ENCODE results near the gene MRPS18C. TPM values are rescaled to one million over a fixed set of nuclear protein-coding genes. Genes with fewer than 3 reads are reported as not detected.

MRPS18C gene
- total RNA-seq, 1 experiment from 2014 or later, result 85.4 TPM

- Histone ChIP-seq H3K23ac (ENCODE audit: insufficient read length, low read depth, low read length) (no peak overlapping the region), H3K27me3 (ENCODE audit: insufficient read depth, low read length) (no peaks in the 10 kb centered on the region), H4K8ac (replicated peaks; ENCODE audit: insufficient read length, low read depth, low read length) (no peak overlapping the region), H4K20me1 (ENCODE audit: control insufficient read depth, insufficient read depth, insufficient read length) (no peaks in the 10 kb centered on the region), H3K56ac (ENCODE audit: insufficient read length, low read depth, low read length) (no peak overlapping the region), H2BK5ac (ENCODE audit: insufficient read length, low read length) (no peak overlapping the region), H2AFZ (ENCODE audit: low read length) (no peak overlapping the region), H2BK12ac (ENCODE audit: insufficient read length, low read depth, low read length) (no peak overlapping the region), H3K4me1 (ENCODE audit: insufficient read depth, low read length) (no peaks in the 10 kb centered on the region; the same call in 1 of the 2 replicates), H3K4me2 (ENCODE audit: insufficient read depth, insufficient read length, low read length) (no peak overlapping the region), H3K18ac (ENCODE audit: insufficient read length, low read depth, low read length) (no peak overlapping the region), H2BK15ac (ENCODE audit: low read depth, low read length) (no peak overlapping the region), H3K9me3 (ENCODE audit: control insufficient read depth, low read depth, low read length) (no peaks in the 10 kb centered on the region), H4K91ac (ENCODE audit: insufficient read length, low read depth, low read length) (no peak overlapping the region), H2AK5ac (ENCODE audit: insufficient read length, low read length) (no peak overlapping the region), H3K27ac (ENCODE audit: insufficient read length, low read depth, low read length) (no peak overlapping the region), H2BK120ac (ENCODE audit: low read depth, low read length, poor library complexity, severe bottlenecking) (no peak overlapping the region), H4K5ac (ENCODE audit: insufficient read length, low read depth, low read length) (no peak overlapping the region), H3K23me2 (ENCODE audit: insufficient read length, low read depth, low read length, poor library complexity, severe bottlenecking) (no peaks in the 10 kb centered on the region), H3K4ac (ENCODE audit: low read depth, low read length) (no peak overlapping the region), H2BK20ac (ENCODE audit: low read depth, low read length, poor library complexity, severe bottlenecking) (no peak overlapping the region), H3K14ac (ENCODE audit: insufficient read depth, low read length) (no peak overlapping the region), H3K79me1 (ENCODE audit: insufficient read depth, low read depth, low read length, poor library complexity, severe bottlenecking) (no peaks in the 10 kb centered on the region), H3K79me2 (ENCODE audit: insufficient read depth, low read length) (no peaks in the 10 kb centered on the region), H3T11ph (ENCODE audit: low read length) (no peak overlapping the region), H3K9ac (ENCODE audit: extremely low read depth, insufficient read length, low read length) (no peak overlapping the region)
- Mint-ChIP-seq H3K4me3 (no peak overlapping the region), H3K27ac (no peak overlapping the region; a peak in 1 of 7 replicates), H3K36me3 (ENCODE audit: insufficient read depth in 1 of 3, low read depth in 3 of 3) (peaks cover 0 to 4% (median 2%) of the 10 kb centered on the region in 3 experiments; a peak in 2 of 7 replicates), H3K27me3 (ENCODE audit: low read depth) (no peaks in the 10 kb centered on the region; the same call in 1 of the 2 replicates), H3K4me1 (peaks cover 0 to 3% of the 10 kb centered on the region in 2 experiments; a peak in 2 of 4 replicates), H3K9me3 (no peaks in the 10 kb centered on the region; a peak in 1 of 5 replicates)
- TF ChIP-seq CTCF (conservative IDR thresholded peaks at IDR 0.05), result no peak
- DNase-seq, result no peak
- no CpG with 5 or more reads among the region's 4 CpGs for WGBS (ENCODE audit: extremely low coverage, insufficient read length, low lambda C conversion rate)
Measured at GRCh38 chr4:83504503-83504902, 48.6 kb downstream of the MRPS18C start.

Measured in H9 (cell line).